Thyroid gland (tissue), 4 donors: ENCODE measurements around the gene INPP1. TPM values are rescaled to one million over a fixed set of nuclear protein-coding genes. Genes with fewer than 3 reads are reported as not detected.
A peak's percentile ranks its signal among the peaks of the same experiment; 100 is the strongest.

ENCODE experiments used
- DNase-seq, 2 donors: peaks; one replicate each; pipeline ENCODE4 v3.0.0-alpha.2; 2019
- H3K27ac ChIP-seq, 3 donors: fragments of 200-600 bp; sonication (generic); 1 replicate in 2 of 3; 2 replicates in 1 of 3; pipeline ENCODE4 v1.5.1; 2016 to 2019; ENCODE audit warnings: mild to moderate bottlenecking in 1 of 3, moderate library complexity in 1 of 3
- H3K27me3 ChIP-seq: fragments of 200-600 bp; sonication (generic); one replicate; pipeline ENCODE4 v1.5.1; 2019
- H3K36me3 ChIP-seq, 2 donors: fragments of 200-600 bp; sonication (generic); one replicate each; pipeline ENCODE4 v1.5.1; 2016 to 2019
- H3K4me1 ChIP-seq, 2 donors: fragments of 200-600 bp; sonication (generic); one replicate each; pipeline ENCODE4 v1.5.1; 2017 to 2019
- H3K4me3 ChIP-seq, 3 donors: fragments of 200-600 bp; sonication (generic); replicated peaks in 1 of 3; 1 replicate in 2 of 3; 2 replicates in 1 of 3; pipeline ENCODE4 v1.5.1; 2016; ENCODE audit warnings: mild to moderate bottlenecking in 1 of 3
- H3K9me3 ChIP-seq: fragments of 200-600 bp; sonication (generic); one replicate; pipeline ENCODE4 v1.5.1; 2017
- CTCF ChIP-seq, 6 experiments: fragments of 200-600 bp in 3 of 6; fragments of 450-650 bp in 3 of 6; sonication (generic) in 3 of 6; IDR thresholded peaks; one replicate each; pipeline ENCODE4 v1.5.1; 2016 to 2019; ENCODE audit warnings: antibody characterized with exemption in 6 of 6, mild to moderate bottlenecking in 2 of 6, inconsistent platforms in 1 of 6, moderate library complexity in 1 of 6
- POLR2A ChIP-seq, 2 donors: fragments of 450-650 bp; IDR thresholded peaks; one replicate each; pipeline ENCODE4 v1.6.1; 2017; ENCODE audit warnings: antibody characterized with exemption in 2 of 2, mild to moderate bottlenecking in 2 of 2, moderate library complexity in 1 of 2
- WGBS, 2 donors: methylation state at CpG; one replicate each; pipeline ENCODE4 v1.1.5; 2017; 5-methylcytosine and 5-hydroxymethylcytosine counted together
- intact Hi-C: fragments of 100-400 bp; cut with DNase I; formaldehyde crosslinking; loops from one replicate; pipeline ENCODE4 v1.15.1; 2023
- total RNA-seq, 4 donors: library from RNA; depleted of rRNA; stranded (reverse); fragments of >200 nt; gene quantifications; one replicate each; pipeline ENCODE4 v1.2.3, GENCODE V29; 2016

Gene INPP1
- total RNA-seq, 4 donors from 2014 or later = 15.6 to 45.3 (median 21.2) TPM

DNA sequence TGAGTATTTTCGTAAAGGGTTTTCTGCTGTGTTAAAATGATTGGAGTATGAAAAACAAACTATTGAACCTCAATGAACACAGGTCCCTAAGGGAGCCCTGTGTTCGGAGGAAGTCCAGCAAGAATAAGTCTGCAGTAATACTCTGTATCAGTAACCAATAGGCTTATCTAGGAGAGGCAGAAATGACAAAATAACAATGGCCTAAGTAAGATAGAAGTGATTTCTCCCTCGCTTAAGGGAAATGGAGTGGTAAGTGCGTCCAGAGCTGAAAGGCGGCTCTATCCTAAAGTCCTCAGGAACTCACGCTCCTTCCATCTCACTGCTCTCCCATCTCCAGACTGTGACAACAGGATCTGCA, 35.5 kb downstream of the INPP1 start:
- no peak overlapping the region for H3K4me3 ChIP-seq
- no peaks in the 10 kb centered on the region for H3K27me3 ChIP-seq
- no peak for DNase-seq
- no peak overlapping the region for H3K27ac ChIP-seq
- no peaks in the 10 kb centered on the region for H3K9me3 ChIP-seq
- intact Hi-C loops = loop anchor here (10.0 kb wide), 1 partner anchor 294 kb away; no protein-coding TSS in a partner anchor
- peaks cover 0 to 9% of the 10 kb centered on the region in 2 donors for H3K4me1 ChIP-seq
- 82 to 85% methylated on average over 6 of the region's 6 CpGs for WGBS, 2 donors
- no peak for TF ChIP-seq POLR2A (IDR thresholded peaks at IDR 0.05)
- TF ChIP-seq CTCF (IDR thresholded peaks at IDR 0.05) = no peak
- no peaks in the 10 kb centered on the region for H3K36me3 ChIP-seq

GRCh38 chr2:190379249-190379964, 36.0 kb downstream of the INPP1 start:
- H3K4me1 ChIP-seq = peaks cover 0 to 9% of the 10 kb centered on the region in 2 donors
- H3K36me3 ChIP-seq = no peaks in the 10 kb centered on the region
- intact Hi-C loops = loop anchor here (10.0 kb wide), 1 partner anchor 295 kb away; no protein-coding TSS in a partner anchor
- H3K9me3 ChIP-seq = no peaks in the 10 kb centered on the region
- no peak overlapping the region for H3K27ac ChIP-seq
- H3K4me3 ChIP-seq = no peak overlapping the region
- TF ChIP-seq POLR2A (IDR thresholded peaks at IDR 0.05) (no peak), CTCF (IDR thresholded peaks at IDR 0.05) (no peak)
- 53 to 57% methylated on average over 10 of the region's 10 CpGs for WGBS, 2 donors
- no peaks in the 10 kb centered on the region for H3K27me3 ChIP-seq
- DNase-seq = no peak

- intact Hi-C loops = loop anchor here (5.0 kb wide), 1 partner anchor 126 kb away; no protein-coding TSS in a partner anchor
- WGBS, 2 donors = 85 to 92% methylated on average over 5 of the region's 5 CpGs
- DNase-seq = no peak
- Histone ChIP-seq H3K9me3 (no peaks in the 10 kb centered on the region), H3K27me3 (no peaks in the 10 kb centered on the region), H3K36me3 (no peaks in the 10 kb centered on the region), H3K27ac (no peak overlapping the region), H3K4me1 (peaks cover 0 to 9% of the 10 kb centered on the region in 2 donors), H3K4me3 (no peak overlapping the region)
- TF ChIP-seq CTCF (IDR thresholded peaks at IDR 0.05) (no peak), POLR2A (IDR thresholded peaks at IDR 0.05) (no peak)
Observed at GRCh38 chr2:190380962-190381412, 37.6 kb downstream of the INPP1 start.

DNA sequence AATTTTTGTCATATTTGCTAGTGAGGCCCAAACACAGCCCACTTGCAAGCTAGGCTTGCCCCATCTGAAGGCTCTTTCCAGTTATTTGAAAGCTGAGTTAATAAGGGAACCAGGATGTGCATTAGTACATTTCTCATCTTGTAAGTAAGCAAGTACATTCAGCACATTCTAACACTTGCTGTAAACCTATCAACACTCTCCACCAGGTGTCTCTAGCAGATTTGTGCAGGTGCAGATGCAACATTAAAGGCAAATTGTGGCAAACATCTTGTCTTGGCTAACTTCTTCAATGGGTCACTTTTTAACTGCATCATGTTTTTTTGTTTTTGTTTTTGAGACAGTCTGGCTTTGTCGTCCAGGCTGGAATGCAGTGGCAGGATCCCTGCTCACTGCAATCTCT, 39.5 kb downstream of the INPP1 start:
- 9 to 42% methylated on average over 1 of the region's 1 CpG for WGBS, 2 donors
- no peak overlapping the region for H3K27ac ChIP-seq
- intact Hi-C loops = loop anchor here (5.0 kb wide), 1 partner anchor 124 kb away; no protein-coding TSS in a partner anchor
- H3K4me1 ChIP-seq = no peaks in the 10 kb centered on the region
- peak; percentile 21 to 35 for DNase-seq
- H3K27me3 ChIP-seq = no peaks in the 10 kb centered on the region
- TF ChIP-seq POLR2A (IDR thresholded peaks at IDR 0.05) (no peak), CTCF (IDR thresholded peaks at IDR 0.05) (peak; percentile 39 to 89 (median 73))
- H3K36me3 ChIP-seq = no peaks in the 10 kb centered on the region
- no peak overlapping the region for H3K4me3 ChIP-seq
- no peaks in the 10 kb centered on the region for H3K9me3 ChIP-seq

GRCh38 chr2:190387422-190387821, 44.0 kb downstream of the INPP1 start:
- Histone ChIP-seq H3K4me3 (no peak overlapping the region), H3K9me3 (no peaks in the 10 kb centered on the region), H3K27ac (no peak overlapping the region), H3K4me1 (no peaks in the 10 kb centered on the region), H3K27me3 (no peaks in the 10 kb centered on the region), H3K36me3 (no peaks in the 10 kb centered on the region)
- intact Hi-C loops = no loop called here
- DNase-seq = no peak
- no peak for TF ChIP-seq POLR2A (IDR thresholded peaks at IDR 0.05)
- no peak for TF ChIP-seq CTCF (IDR thresholded peaks at IDR 0.05)
- WGBS, 2 donors = 93% methylated on average over 3 of the region's 3 CpGs
